ENCODE results near the gene ADAMTS15.

ADAMTS15 gene

DNA sequence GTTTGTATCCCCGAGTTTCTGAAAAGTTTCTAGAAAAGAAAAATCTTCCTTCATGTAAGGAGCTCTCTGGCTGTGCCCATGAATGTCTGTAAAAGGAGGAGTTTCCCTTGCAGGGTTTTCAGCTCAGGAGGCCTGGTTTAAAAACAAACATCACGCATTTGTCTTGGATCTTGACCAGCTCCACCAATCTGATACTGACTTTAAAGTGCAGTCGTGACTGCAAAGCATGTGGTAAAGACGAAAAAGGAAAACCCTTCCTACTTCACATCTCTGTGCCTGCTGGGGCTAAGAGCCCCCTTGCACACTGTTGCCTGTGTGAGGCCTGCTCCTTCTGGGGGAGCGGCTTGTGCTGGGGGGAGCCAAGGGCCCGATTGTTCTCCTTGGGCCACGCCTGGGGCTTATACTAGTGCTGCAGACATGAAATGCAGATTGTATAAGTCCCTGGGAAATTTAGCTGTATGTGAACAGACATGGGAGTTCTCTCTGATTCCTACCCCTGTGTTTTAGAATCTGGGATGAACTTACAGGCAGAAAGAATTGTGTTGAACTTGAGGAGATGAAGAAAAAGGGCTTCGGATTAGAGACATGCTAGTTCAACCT, 62.1 kb downstream of the ADAMTS15 start:
- no peak for DNase-seq (ENCODE audit: low read depth in 2 of 2)

DNA sequence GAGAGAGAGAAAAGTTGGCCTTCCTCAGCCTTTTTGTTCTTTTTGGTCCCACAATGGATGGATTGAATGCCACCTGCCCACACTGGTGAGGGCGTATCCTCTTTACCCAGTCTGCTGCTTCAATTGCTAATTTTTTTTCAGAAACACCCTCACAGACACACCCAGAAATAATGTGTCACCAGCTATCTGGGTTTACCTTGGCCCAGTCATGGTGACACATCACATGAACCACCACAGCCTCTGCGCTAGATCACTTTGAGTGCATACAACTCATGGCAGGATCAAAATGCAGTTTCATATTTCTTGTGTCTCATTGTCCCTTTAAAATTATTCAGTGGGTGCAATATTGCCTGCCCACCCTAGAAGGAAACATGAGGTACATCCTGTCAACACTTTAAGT, 63.3 kb downstream of the ADAMTS15 start:
- no peak for DNase-seq (ENCODE audit: low read depth in 2 of 2)

DNA sequence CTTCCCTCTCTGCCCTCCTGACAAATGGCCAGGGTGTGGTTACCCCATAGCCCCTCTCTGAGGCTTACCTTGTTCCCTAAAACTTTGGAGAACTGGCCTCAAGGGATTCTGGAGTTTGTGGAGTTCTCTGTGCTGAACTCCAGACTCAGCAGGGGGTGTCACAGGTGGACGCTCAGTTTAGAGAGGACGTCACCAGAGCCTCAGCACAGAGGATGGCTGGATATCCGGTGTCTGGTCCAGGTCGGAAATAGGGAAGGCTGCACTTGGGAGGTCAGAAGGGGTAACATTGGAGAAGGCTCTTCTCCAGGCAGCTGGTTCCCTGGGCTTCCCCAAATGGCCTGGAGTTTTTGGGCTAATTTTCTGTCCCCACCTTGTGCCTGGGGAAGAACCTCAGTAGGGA, 64.2 kb downstream of the ADAMTS15 start:
- DNase-seq (ENCODE audit: low read depth in 2 of 2) = no peak

DNA sequence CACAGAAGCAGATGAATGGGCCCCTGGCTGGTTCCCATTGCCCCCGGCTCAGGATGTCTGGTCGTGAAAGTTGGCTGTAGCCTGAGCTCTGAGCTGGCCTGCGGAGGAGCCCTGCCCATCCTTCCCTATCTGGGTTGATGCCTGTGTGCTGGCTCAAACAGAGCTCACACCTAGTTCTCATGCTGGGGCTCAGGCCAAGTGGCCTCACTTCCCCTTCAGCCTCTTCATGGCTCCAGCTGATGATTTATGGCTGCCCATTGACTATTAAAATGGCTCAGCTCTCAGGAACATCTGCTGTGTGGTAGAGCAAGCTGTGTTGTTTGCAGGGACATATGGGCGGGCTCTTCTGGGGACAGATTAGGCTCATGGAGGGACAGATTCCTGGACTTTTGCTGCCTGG, 64.7 kb downstream of the ADAMTS15 start:
- no peak for DNase-seq (ENCODE audit: low read depth in 2 of 2)

DNA sequence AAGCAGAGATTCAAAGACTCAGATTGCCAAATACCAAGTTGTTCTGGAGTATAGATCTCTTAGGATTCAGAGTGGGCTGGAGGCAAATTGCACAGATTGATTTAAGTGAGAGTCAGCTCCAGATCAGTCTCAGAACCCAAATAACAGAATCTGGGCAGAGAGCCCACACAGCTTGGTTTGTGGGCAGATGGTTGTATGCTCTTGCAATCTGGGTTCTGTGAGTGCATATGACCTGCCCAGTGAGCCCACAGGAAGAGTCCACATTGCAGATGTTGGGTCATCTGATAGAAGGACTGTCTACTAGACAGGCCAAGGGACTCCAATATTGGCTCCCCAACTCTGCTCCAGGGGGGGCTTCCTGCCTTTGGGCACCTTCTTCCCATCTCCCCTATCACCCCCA, 65.9 kb downstream of the ADAMTS15 start:
- no peak for DNase-seq (ENCODE audit: low read depth in 2 of 2)

DNA sequence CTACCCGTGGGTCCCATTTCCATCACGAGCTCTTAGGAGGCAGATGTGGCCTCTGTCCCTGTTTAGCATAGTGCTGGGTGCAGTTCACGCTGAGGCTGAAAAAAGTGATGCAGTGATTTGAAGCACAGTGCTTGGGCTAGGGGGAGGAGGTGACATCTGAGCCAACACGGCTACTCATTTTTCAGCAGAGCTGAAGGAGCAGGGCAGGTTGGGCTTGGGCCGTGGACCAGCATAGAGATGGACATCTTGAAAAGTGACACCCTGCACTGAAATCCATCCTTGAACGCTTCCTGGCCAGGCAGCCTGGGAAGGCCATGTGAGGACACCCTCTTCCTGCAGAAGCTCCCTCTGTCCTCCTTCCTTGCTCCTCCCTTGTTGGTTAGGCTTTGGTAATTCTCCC, 66.4 kb downstream of the ADAMTS15 start:
- no peak for DNase-seq (ENCODE audit: low read depth in 2 of 2)

DNA sequence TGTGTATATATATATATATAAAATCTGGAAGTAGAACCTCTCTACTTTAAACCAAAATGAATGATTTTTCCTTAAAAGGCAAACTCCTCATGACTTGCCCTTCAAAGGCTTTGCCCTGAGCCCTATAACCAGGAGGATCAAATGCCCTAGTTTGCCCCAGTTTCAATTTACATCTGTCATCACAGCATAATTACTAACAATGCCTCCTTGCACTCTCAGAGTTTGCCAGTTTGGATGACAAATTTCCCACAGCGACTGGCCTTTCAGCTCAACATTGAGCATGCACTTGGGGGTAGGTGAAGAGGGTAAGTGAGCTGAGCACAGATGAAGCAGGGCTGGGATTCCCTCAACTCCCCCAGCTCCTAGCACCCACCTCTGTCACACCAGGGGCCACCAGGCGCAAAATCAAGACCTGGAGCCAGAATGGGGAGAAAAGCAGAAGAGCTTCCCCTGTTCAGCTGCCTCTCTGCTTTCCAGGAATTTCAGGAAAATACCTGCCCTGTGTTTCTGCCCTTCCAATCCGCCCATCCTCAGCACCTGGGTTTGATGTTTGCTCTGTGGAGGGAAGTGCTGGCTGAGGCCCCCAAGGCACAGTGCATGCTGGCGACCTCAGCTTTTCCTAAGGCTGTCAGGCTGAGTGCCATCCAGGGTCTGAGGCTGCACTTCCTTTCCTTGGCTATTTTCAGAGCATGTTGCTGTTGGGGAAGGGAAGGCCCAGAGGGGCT, 67.5 kb downstream of the ADAMTS15 start:
- DNase-seq (ENCODE audit: low read depth in 2 of 2) = no peak

DNA sequence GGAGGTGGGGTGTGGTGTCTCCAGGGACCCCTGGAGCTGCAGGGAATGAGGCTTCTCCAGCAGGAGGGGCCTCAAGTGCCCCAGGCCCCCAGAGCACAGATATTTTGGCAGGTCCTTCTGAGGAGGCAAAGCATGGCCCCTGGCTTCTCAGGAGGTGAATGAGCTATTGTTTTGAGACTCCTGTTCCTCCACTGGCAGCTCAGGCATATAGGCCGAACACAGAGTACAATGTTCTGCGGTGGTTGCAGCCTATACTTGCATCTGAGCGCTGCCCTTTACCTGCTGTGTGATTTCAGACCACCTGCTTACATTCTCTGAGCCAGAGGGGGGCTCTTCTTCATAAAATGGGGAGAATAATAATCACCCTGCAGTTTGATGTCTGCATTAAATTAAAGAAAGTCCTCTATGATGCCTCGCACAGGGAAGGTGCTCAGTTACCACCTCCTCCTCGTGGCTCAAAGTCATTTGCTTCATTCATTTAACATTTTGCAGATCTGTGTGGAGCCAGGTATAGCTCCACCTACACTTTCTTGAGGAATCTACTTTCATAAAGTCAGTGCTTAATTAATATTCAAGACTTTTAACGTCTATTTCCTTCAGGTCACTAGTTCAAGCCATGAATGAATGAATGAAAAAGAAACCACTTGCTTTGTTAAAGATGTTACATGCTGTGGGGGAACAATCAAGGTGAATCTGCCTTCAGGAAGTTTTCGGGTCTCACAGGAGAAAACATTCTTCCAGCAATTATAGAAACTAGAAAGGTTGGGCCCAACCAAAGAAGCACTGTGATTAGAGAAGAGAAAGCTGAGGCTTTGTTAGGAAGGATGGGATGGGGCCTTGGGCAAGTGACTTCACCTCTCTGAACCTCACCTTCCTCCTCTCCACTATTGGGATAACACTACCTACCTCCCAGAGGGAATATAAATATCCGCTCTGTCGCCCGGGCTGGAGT, 68.4 kb downstream of the ADAMTS15 start:
- no peak for DNase-seq (ENCODE audit: low read depth in 2 of 2)

DNA sequence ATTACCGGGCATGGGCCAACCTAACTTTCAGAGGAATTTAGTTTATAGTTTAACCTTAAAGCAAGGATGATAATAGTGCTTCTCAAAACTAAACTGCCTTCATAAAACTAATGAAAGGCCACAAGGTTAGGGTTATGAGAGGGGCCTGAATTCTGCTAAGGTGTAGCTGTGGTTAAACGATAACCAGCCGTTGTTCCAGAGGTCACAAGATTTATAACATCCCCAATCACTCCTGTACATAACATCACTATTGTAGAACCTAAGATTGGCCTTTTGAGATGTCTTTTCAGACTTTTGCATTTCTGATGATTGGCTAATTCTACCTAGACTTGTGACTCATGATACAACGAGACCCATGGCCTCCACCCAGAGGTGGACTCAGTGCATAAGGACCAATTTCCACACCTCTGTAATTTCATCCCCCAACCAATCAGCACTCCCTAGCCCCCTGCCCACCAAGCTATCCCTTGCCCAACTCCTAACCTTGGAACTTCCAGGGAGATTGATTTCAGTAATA, 69.8 kb downstream of the ADAMTS15 start:
- no peak for DNase-seq (ENCODE audit: low read depth in 2 of 2)

DNA sequence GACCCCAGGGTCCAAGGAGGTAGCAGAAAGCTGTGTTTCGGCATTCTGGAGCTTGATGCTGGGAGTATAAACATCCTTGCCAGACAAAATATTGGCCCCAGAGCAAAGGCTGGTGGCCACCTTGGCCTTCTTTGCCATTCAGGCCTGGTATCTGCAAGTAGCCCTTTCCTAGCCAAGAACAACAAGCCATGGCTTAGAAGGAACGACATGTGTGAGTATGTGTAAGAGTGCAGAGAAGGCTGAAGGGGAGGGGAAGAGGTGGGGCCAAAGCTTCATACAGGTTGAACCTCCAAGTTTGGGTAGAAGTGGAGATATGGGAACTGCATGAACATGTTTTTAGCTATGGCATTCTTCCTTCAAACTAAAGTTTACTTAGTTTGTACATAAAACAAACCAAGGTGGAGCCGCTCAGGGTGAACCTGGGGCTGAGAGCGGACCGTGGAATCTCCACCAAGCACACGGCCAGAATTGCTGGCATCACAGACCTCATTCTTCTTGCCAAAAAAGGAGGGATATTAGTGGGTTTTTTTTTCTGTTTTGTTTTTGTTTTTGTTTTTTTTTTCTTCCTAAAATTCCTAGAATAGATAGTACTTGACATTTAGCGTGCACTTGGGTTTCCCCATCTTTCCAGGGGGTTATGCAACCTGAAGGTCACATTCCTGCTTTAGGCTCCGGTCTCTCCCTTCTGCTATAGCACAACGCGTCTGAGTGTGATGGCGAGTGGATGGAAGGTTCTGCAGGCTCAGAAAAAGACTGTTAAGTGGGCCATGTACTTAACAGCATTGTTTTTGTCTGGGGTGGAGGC, 70.9 kb downstream of the ADAMTS15 start:
- no peak for DNase-seq (ENCODE audit: low read depth in 2 of 2)

DNA sequence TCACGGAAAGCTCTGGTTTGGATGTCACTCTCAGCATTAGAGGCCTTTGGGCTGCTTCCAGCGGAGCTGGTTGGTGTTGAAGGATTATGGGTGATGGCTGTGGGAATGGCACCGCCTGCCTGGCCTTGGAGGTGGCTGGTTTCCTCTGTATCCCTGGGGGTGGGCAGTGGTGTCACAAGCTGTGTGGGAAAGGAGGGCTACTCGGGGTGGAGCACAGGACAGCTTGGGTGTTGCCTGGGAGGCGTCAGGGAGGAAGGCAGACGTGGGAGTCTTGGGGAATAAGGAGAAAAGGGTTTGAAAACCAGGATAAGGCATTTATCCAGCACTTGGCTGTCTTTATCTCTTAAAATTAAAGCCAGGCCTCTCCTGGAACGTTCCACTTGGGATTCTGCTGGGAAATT, 71.8 kb downstream of the ADAMTS15 start:
- DNase-seq (ENCODE audit: low read depth in 2 of 2) = no peak

DNA sequence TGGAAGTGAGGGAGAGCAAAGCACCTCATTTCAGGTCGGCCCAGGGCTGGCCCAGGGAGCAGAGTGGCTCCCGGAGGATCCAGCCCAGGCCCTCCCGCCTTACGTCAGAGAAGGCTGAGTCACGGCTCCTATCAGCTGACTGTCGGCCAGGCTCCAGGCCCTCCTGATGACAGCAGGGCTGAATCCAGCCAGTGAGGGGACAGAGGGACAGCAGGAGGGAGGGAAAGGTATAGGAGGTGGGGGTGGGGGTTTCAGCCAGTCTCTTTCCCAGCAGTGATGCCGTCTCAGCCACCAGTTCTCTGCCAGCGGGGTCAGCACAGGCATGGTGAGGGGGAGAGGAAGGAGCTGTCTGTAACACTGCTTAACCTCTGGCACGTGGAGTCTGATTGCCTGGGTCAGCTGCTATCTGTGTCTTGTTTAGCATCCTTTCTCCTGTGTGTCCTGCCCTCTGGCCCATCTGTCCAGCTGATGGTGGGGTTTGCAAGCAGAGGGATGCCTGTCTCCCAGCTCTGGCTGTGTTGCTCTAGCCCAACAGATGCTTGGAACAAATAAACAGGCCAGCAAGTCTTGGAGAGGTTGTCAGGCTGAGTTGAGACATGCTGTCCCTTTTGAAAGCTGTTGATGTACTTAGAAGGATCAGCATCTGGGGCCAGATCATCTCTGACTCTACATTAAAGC, 74.0 kb downstream of the ADAMTS15 start:
- DNase-seq (ENCODE audit: low read depth in 2 of 2) = no peak

DNA sequence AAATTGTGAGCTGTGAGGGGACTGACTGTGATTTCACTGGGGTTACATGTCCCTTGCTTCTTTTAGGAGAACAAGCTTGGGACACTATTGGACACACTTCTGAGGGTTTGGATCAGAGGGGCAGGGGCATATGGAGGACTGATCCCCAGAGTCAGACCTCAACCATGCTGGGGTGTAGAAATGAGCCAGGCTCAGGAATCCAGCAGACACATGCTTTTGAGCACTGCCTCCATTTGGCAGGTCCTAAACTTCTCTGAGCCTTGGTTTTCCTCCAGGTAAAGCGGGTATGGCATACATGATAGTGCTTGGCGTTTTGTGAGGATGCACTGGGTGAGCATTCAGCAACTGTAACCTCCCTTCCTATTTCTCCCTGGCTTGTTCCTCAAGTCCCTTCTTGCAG, 74.7 kb downstream of the ADAMTS15 start:
- no peak for DNase-seq (ENCODE audit: low read depth in 2 of 2)

DNA sequence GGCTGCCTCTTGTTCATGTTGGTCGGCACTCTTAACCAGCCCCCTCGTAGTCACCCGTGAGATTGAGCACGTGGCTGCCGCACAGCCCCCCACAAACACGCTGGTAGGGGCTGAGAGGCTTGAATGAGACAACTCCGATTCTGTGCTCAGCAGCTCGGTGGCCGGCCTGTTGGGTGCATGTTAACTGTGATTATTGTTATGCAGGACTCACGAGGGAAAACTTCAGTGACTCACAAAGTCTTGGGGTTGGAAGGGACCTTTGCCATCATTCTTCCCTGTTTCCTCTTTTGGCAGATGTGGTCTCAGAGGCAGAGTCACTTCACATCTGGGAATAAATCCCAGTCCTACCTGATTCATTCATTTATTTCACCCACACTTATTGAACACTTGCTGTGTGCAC, 75.2 kb downstream of the ADAMTS15 start:
- DNase-seq (ENCODE audit: low read depth in 2 of 2) = no peak

DNA sequence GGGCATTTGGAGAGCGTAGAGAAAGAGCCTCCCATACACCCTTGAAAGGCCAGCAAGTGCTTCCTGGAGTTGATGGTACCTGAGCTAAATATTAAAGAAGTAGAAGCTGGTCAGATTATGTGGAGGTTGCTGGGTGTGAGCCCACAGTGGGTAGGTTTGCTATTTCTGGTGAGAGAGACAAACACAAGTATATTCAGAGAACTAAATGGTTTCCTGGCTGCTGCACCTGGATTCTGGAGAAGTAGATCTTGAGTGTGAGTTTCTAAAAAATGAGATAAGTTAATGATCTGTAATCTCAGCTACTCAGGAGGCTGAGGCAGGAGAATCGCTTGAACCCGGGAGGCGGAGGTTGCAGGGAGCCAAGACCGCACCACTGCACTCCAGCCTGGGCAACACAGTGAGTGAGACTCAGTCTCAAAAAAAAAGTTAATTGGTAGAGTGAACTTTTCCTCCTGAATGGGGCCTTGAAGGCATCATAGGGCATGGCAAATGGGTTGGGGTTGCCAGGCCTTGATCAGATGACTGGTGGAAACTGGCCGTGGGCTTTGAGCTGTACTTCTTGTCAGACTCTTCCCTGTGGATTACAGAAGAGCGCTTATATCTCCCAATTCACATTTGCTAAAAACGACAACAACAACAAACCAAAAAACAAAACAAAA, 75.8 kb downstream of the ADAMTS15 start:
- no peak for DNase-seq (ENCODE audit: low read depth in 2 of 2)

DNA sequence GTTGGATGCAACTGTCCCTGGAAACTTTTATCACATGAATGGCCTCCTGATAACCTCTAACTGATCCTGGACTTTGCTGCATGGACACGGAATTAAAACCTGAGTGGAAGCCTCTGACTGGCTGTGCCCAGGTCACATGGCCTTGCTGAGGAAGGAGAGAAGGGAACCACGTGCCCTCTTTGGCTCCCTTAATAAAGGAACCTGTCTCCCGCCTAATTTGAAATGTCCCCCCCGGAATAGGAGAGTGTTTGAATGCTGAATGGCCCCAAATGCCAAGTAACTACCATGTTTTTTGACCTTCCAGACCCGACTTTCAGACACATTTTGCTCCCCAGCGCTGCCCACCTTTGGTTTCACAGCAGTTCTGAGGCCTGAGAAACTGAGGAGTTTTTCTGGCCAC, 76.9 kb downstream of the ADAMTS15 start:
- no peak for DNase-seq (ENCODE audit: low read depth in 2 of 2)

Measured in stimulated activated CD8-positive, alpha-beta memory T cell treated with anti-CD3 and anti-CD28 coated beads, Interleukin-15, amount 100 ng/mL, for 48 hours (primary cell).